GM12864 (cell line): ENCODE measurements around the gene RELB.
A peak's percentile ranks its signal among the peaks of the same experiment; 100 is the strongest.

ENCODE experiments used
- DNase-seq: peaks from one replicate; pipeline ENCODE4 v3.0.0-alpha.2; 2011; ENCODE audit warnings: low read depth
- H3K4me3 ChIP-seq: 2 replicates; pipeline ENCODE4 v1.5.1; 2011; ENCODE audit warnings: mild to moderate bottlenecking, low read depth, low read length, control low read depth
- TF ChIP-seq, protein P1 (sequence below): IDR thresholded peaks from 2 replicates; pipeline ENCODE4 v1.5.1; 2011; ENCODE audit warnings: low read depth, mild to moderate bottlenecking, moderate library complexity, low read length, control low read depth, inconsistent platforms; ENCODE audit errors: missing control alignments

The RELB gene

DNA sequence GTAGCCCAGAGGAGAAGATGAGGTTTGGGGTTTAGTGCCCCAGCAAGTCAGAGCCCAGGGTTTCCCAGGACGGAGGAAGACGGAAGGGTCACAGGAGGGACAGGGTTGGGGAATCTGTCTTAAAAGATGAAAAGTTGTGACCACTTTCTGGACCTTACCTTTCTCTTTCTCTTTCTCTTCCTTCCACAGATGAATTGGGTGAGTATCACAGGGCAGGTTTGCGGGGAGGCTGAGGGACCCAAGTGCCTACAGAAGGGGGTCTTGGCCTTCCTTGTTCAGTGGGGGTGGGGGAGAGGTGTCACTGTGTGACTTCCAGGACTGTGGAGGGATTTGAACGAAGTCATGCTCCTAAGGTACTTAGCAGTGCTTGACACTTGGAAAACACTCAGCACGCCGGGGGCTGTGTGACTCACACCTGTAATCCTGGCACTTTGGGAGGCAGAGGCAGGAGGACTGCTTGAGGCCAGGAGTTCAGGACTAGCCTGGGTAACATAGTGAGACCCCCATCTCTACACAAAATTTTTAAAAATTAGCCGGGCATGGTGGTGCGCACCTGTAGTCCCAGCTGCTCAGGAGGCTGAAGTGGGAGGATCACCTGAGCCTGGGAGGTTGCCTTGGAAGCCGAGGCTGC lies 8.5 kb downstream of the RELB start:
- no peak overlapping the region for H3K4me3 ChIP-seq
- TF ChIP-seq, protein P1, sequence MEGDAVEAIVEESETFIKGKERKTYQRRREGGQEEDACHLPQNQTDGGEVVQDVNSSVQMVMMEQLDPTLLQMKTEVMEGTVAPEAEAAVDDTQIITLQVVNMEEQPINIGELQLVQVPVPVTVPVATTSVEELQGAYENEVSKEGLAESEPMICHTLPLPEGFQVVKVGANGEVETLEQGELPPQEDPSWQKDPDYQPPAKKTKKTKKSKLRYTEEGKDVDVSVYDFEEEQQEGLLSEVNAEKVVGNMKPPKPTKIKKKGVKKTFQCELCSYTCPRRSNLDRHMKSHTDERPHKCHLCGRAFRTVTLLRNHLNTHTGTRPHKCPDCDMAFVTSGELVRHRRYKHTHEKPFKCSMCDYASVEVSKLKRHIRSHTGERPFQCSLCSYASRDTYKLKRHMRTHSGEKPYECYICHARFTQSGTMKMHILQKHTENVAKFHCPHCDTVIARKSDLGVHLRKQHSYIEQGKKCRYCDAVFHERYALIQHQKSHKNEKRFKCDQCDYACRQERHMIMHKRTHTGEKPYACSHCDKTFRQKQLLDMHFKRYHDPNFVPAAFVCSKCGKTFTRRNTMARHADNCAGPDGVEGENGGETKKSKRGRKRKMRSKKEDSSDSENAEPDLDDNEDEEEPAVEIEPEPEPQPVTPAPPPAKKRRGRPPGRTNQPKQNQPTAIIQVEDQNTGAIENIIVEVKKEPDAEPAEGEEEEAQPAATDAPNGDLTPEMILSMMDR, result no peak
- DNase-seq, result no peak

DNA sequence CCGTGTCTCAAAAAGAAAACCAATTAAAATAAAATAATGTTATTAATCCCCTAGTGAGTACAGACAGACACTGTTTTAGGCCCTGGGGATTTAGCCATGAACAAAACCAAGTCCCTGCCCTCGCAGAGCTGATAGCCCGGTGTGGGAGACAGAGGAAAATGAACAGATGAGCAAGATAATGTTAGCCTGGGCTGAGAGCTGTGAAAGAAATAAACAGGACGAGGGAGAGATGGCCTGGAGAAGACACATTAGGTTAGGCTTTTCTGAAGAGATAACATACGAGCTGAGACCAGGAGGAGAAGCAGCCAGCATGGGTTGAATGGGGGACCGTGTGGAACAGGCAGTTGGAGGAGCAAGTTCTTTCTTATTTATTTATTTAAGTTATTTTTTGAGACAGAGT lies 9.0 kb downstream of the RELB start:
- no peak overlapping the region for H3K4me3 ChIP-seq
- TF ChIP-seq, protein P1, result no peak
- DNase-seq, result no peak

DNA sequence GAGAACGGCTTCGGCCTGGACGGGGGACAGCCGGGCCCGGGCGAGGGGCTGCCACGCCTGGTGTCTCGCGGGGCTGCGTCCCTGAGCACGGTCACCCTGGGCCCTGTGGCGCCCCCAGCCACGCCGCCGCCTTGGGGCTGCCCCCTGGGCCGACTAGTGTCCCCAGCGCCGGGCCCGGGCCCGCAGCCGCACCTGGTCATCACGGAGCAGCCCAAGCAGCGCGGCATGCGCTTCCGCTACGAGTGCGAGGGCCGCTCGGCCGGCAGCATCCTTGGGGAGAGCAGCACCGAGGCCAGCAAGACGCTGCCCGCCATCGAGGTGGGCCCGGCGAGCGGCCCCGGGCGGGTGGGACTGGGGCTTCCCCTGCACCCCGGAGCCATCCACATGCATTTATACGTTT lies 10.7 kb downstream of the RELB start:
- H3K4me3 ChIP-seq, result no peak overlapping the region
- TF ChIP-seq, protein P1, result no peak
- DNase-seq, result no peak

DNA sequence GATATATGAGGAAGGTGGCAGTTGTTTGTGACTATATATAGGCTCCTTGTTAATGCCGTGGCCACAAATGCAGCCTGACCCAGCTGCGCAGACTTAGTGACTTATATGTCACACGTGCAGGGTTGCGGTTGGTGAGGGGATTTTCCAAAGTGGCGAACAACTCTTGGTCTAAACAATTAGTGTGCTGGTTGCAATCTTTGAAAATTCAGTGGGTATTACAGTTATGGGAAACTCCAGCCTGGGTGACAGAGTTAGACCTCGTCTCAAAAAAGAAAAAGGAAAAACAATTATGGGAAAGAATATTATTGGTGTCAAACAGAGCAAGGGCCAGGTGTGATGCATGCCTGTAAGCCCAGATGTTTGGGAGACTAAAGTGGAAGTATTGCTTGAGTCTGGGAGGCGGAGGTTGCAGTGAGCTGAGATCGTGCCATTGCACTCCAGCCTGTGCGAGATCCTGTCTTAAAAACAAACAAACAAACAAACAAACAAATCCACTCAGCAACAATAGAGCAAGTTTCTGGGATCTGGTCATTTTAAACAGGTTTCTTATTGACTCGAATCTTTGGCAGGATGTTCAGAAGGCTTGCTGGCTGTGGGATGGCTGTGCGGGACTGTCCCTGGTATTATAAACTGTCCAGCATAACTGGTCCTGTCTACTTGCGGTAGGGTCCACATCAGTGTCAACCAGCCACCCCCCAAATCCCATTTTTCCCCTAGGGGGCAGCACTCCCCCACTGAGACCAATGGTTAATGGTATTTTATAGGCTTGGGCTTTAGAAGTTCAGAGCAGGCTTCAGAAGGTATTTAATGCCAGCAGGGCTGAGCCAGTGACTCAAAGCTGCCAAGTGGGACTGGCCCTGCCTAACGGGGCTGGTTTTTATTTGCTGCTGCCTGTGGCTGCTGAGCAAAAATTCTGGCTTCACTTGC lies 15.4 kb downstream of the RELB start:
- DNase-seq, result peak; percentile 91
- TF ChIP-seq, protein P1, result peak; percentile 70
- H3K4me3 ChIP-seq, result peak overlapping the region; percentile 17

DNA sequence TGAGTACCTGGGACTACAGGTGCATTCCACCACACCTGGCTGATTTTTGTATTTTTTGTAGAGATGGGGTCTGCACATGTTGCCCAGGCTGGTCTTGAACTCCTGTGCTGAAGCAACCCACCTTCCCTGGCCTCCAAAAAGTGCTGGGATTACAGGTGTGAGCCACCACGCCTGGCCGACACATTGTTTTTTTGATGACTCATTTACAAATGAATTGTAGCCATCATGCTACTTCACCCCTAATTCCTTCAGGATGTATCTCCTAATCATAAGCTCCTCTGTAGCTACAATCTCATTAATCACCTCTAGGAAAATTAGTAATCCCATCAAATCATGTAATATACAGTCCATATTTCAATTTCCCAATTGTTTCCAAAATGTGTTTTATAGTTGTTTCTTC lies 17.9 kb downstream of the RELB start:
- H3K4me3 ChIP-seq, result no peak overlapping the region
- no peak for DNase-seq
- TF ChIP-seq, protein P1, result no peak

DNA sequence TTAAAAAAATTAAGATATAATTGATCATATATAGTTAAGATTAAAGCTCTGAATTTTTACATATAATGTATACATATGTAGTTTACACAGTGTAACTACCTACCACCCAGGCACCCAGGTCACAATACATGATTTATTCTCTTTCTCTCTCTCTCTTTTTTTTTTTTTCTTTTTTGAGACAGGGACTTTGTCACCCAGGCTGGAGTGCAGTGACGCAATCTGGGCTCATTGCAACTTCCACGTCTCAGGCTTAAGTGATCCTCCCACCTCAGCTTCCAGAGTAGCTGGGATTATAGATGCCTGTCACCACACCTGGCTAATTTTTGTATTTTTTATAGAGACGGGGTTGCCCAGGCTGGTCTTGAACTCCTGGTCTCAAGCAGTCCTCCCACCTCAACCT lies 18.8 kb downstream of the RELB start:
- TF ChIP-seq, protein P1, result no peak
- DNase-seq, result no peak

DNA sequence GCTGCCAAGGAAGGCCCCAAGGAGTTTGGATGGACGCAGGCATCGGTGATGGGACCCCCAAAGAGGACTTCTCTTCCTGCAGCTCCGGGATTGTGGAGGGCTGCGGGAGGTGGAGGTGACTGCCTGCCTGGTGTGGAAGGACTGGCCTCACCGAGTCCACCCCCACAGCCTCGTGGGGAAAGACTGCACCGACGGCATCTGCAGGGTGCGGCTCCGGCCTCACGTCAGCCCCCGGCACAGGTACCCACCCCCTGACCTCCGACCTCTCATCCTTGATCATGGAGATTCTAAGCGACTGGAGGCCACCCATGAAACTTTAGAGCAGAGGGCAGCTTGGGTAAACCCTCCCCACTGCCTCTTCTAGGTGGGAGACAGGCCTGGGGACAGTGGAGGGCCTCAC lies 20.7 kb downstream of the RELB start:
- TF ChIP-seq, protein P1, result no peak
- H3K4me3 ChIP-seq, result no peak overlapping the region
- DNase-seq, result no peak

More for the DNA sequence above, 18.8 kb downstream of the RELB start:
- no peak overlapping the region for H3K4me3 ChIP-seq
